GM18951 (cell line): ENCODE data around the gene CNTNAP5.

Source experiments
- POLR2A ChIP-seq: IDR thresholded peaks from 4 replicates; pipeline ENCODE4 v1.6.1; 2011; ENCODE audit warnings: mild to moderate bottlenecking; ENCODE audit not compliant: insufficient read length, insufficient read depth; ENCODE audit errors: extremely low read depth
- in situ Hi-C: fragments of 300-500 bp; cut with MboI; formaldehyde crosslinking; loops from one replicate; pipeline ENCODE4 v1.12.0; 2022; ENCODE audit warnings: low sequenced_read_pairs, mixed read lengths, inconsistent platforms; ENCODE audit not compliant: unreplicated experiment

Gene CNTNAP5

GRCh38 chr2:124566518-124566970, 541.5 kb downstream of the CNTNAP5 start:
- in situ Hi-C loops: no loop called here
- TF ChIP-seq POLR2A: no peak

- in situ Hi-C loops: no loop called here
- TF ChIP-seq POLR2A: no peak
Observed at GRCh38 chr2:124570872-124571271, 545.8 kb downstream of the CNTNAP5 start.

- in situ Hi-C loops: no loop called here
- TF ChIP-seq POLR2A: no peak
Observed at GRCh38 chr2:124571836-124572235, 546.7 kb downstream of the CNTNAP5 start.

DNA sequence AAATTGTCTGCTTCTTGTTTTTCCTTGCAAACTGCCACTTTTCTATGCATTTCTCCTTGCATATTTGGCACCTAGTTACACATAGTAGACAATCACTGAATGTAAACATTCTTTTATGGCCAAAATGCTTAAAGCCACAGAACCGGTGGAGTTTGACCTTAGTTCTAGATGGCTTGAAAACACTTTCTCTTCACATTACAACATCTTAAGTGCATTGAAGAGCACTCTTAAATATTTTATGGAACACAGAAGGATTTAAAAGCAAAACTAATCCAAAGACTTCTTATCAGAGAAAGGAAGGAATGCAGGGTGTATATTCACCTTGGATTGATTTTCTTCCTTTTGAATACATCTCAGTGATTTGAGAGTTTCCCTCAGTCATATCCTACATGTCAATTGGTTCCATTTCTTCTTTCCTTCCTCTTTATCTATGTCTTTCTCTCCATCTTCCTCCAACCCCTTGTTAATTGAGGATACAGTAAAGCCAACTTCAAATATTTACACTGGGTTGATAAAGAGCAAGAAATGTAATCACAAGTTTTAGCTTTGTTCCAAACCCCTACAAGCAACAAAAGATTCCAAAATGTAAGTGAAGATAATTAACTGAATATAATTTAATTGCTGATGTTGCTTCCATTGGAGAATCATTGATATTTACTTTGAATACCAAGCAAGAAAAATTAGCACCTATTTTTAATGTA, 548.0 kb downstream of the CNTNAP5 start:
- in situ Hi-C loops: no loop called here
- TF ChIP-seq POLR2A: no peak

GRCh38 chr2:124575497-124575896, 550.4 kb downstream of the CNTNAP5 start:
- in situ Hi-C loops: no loop called here
- TF ChIP-seq POLR2A: no peak

- no peak for TF ChIP-seq POLR2A
- in situ Hi-C loops: no loop called here
Observed at GRCh38 chr2:124580263-124580662, 555.2 kb downstream of the CNTNAP5 start.

GRCh38 chr2:124582387-124582786, 557.3 kb downstream of the CNTNAP5 start:
- in situ Hi-C loops: no loop called here

DNA sequence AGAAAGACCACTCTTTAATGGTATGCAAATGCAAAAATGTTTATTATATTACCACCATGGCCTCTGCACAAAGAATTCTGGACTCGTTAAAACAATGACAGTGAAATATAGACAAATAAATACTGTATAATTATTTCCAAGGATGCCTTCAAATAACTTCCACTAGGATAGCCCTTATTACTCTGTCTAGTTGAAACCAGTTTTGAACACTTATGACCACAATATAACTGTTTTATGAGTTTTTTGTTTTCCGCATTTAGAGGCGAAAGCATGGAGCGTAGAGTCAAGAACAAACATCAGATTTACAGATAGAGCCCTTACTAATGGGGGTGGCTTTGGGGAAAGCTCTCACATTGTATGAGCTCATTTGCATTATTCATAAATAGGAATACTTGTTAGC, 559.5 kb downstream of the CNTNAP5 start:
- in situ Hi-C loops: no loop called here
- TF ChIP-seq POLR2A: no peak

More at GRCh38 chr2:124582387-124582786, 557.3 kb downstream of the CNTNAP5 start:
- TF ChIP-seq POLR2A: no peak

DNA sequence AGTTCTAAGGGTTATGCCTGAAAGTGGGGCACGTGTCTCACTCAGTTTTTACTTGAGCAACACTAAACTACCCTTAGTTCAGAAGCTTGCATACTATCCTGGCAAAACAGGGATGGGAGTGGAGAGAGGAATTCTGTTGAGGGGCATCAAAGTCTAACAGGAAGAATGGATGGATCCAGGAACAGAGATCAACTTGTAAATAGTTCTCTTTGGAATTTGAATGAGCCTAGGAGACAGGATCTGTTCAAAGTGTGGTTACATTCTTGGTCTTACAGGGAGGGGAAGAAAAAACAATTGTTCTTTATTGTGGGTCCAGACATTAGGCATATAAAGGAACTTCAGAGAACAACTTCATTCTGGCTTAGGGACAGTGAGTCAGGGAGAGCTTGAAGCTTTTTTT, 560.2 kb downstream of the CNTNAP5 start:
- in situ Hi-C loops: no loop called here

DNA sequence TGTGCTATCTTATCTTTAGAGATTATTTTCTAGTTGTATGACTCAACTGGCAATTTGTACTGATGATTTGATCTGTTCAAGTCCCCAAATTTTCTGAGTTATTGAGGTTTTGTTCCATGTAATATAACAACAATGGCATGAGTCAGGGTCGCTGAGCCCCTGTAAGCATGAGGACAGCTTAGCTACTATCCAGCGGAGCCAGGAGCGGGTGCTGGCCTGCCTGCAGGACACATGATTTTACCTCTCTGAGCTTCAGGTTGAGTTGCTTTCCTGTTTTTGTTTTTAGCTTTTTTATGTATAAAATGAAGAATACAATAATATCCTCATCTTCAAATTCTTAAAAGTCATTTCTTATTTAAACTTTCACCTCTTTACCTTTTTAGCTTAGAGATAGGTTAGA, 561.1 kb downstream of the CNTNAP5 start:
- TF ChIP-seq POLR2A: no peak
- in situ Hi-C loops: no loop called here

More for the DNA sequence above, 560.2 kb downstream of the CNTNAP5 start:
- TF ChIP-seq POLR2A: no peak

DNA sequence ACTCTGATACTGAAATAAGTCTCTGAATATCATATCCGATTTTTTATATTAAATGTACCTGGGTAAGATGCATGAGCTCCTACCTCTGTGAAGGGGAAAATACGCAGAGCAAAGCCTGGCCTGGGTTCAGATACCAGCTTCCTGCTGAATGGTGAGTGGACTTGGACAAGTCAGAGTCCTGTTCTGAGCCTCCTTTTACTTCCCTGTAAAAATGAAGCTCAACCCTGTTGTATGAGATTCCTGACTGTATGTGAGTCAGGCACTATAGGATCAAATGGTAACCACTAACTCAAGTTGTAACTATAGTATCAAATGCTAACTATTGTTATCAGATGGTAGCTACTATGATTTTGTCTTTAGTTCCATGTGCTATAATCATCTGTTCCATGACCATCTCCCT, 561.7 kb downstream of the CNTNAP5 start:
- TF ChIP-seq POLR2A: no peak
- in situ Hi-C loops: no loop called here

DNA sequence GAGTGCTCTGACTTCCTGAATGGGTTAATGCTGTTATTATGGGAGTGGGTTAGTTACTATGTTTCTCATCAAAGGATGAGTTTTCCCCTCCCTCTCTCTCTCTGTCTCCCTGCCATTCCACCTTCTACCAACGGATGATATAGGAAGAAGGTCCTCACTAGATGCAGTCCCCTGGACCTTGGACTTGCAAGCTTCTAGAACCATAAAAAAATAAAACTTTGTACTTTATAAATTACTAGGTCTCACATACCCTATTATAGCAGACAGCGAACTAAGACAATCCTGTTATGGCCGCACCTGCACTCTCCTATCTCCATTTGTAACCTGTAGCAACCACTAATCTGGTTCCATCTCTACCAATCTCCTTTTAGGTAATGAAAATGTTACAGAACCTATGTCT, 564.9 kb downstream of the CNTNAP5 start:
- TF ChIP-seq POLR2A: no peak
- in situ Hi-C loops: no loop called here

DNA sequence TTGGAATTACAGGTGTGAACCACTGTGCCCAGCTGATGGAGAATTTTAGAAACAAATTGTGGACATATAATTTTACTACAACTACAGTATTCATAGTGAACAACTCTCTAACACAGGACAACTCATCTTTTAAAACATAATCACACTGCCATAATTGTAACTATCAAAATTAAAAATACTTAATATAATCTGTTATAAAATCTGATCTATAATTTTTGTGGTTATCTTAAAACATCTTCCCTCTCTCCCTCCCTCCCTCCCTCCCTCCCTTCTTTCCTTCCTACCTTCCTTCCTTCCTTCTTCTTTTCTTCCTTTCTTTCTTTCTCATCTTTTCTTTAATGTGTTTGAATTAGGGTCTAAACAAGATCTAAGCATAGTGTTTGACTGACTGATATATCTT, 577.7 kb downstream of the CNTNAP5 start:
- in situ Hi-C loops: no loop called here
- no peak for TF ChIP-seq POLR2A

DNA sequence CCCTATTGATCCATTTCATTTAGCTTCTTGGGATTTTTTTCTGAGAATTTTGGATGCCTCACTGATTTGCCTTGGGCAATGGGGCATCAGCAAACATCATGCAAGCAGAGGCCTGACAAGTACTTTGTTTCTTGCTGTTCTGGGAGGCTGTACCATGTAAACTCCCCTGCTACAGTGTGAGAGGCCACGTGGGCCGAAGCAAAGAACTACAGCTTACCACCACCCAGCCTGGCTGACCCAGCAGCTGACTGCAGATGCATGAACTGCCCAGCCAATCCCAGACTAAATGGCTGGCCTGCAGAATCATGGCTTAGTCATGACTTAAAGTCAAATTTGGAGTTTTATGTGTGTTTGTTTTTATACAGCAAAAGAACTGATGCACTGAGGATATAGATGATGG, 579.9 kb downstream of the CNTNAP5 start:
- in situ Hi-C loops: no loop called here
- no peak for TF ChIP-seq POLR2A
